ENCODE measurements around the gene ABCG5. TPM values are rescaled to one million over a fixed set of nuclear protein-coding genes. Genes with fewer than 3 reads are reported as not detected.

ABCG5 gene
- total and polyA plus RNA-seq, 8 donors, result 0.18 to 0.52 (median 0.43) TPM; not detected in 2

GRCh38 chr2:43790147-43790546 is 48.5 kb downstream of the ABCG5 start:
- no peaks in the 10 kb centered on the region for H3K9me3 ChIP-seq
- TF ChIP-seq CTCF (IDR thresholded peaks at IDR 0.05), result no peak
- intact Hi-C loops (cut with DNase I), result no loop called here
- H3K36me3 ChIP-seq, result peaks cover 0 to 16% of the 10 kb centered on the region in 2 donors
- ATAC-seq (peak; percentile 41), DNase-seq (peak in 2 of 4 donors; percentile 83 to 84)
- H3K4me3 ChIP-seq, result no peak overlapping the region
- no peaks in the 10 kb centered on the region for H3K4me1 ChIP-seq
- peak overlapping the region in 1 of 2 donors; percentile 66 for H3K27ac ChIP-seq
- no peaks in the 10 kb centered on the region for H3K27me3 ChIP-seq

DNA sequence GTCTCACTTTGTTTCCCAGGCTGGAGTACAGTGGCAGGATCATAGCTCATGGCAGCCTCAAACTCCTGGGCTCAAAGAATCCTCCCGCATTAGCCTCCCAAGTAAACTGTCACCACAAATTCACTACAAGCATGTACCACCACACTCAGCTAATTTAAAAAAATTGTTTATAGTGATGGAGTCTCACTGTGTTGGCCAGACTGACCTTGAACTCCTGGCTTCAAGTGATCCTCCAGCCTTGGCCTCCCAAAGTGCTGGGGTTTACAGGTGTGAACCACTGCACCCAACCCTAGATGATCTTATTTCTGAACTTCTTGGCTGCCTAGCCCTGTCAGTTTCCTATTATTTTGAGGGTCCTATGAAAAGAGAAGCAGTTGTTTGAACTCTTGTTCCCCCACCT is 50.0 kb downstream of the ABCG5 start:
- H3K27me3 ChIP-seq, result no peaks in the 10 kb centered on the region
- no peak for TF ChIP-seq CTCF (IDR thresholded peaks at IDR 0.05)
- H3K4me1 ChIP-seq, result no peaks in the 10 kb centered on the region
- no peak overlapping the region for H3K27ac ChIP-seq
- no peaks in the 10 kb centered on the region for H3K9me3 ChIP-seq
- no peak overlapping the region for H3K4me3 ChIP-seq
- H3K36me3 ChIP-seq, result peaks cover 0 to 18% of the 10 kb centered on the region in 2 donors
- intact Hi-C loops (cut with DNase I), result no loop called here
- DNase-seq (no peak), ATAC-seq (no peak)

- intact Hi-C loops (cut with DNase I), result no loop called here
- Histone ChIP-seq H3K9me3 (no peaks in the 10 kb centered on the region), H3K36me3 (peaks cover 0 to 14% of the 10 kb centered on the region in 2 donors), H3K4me3 (no peak overlapping the region), H3K4me1 (no peaks in the 10 kb centered on the region), H3K27me3 (no peaks in the 10 kb centered on the region), H3K27ac (peak overlapping the region in 1 of 2 donors; percentile 20)
- no peak for TF ChIP-seq CTCF (IDR thresholded peaks at IDR 0.05)
- DNase-seq (no peak), ATAC-seq (no peak)
Observed at GRCh38 chr2:43787895-43788294, 50.7 kb downstream of the ABCG5 start.

DNA sequence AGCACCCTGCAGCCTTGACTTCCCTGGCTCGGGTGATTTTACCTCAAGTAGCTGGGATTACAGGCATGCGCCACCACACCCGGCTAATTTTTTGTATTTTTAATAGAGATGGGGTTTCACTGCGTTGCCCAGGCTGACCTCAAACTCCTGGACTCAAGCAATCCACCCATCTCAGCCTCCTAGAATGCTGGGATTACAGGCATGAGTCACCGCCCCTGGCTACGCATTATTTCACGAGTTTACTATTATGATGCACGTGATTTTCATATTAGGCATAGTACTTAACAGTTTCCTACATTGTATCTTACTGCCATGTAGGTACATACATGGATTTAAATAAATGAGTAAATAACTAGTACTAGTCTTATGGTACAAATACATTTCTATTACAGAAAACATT is 60.4 kb downstream of the ABCG5 start:
- H3K4me1 ChIP-seq, result peaks cover 0 to 8% of the 10 kb centered on the region in 2 donors
- no peak overlapping the region for H3K27ac ChIP-seq
- TF ChIP-seq CTCF (IDR thresholded peaks at IDR 0.05), result no peak
- no peak overlapping the region for H3K4me3 ChIP-seq
- no peaks in the 10 kb centered on the region for H3K27me3 ChIP-seq
- H3K9me3 ChIP-seq, result no peaks in the 10 kb centered on the region
- ATAC-seq, result no peak
- H3K36me3 ChIP-seq, result peaks cover 0 to 12% of the 10 kb centered on the region in 2 donors
- intact Hi-C loops (cut with DNase I), result no loop called here
- no peak for DNase-seq

GRCh38 chr2:43777306-43777926 is 61.2 kb downstream of the ABCG5 start:
- ATAC-seq (no peak), DNase-seq (peak in 3 of 4 donors; percentile 59 to 68 (median 59))
- no peaks in the 10 kb centered on the region for H3K9me3 ChIP-seq
- H3K27ac ChIP-seq, result no peak overlapping the region
- H3K36me3 ChIP-seq, result peaks cover 0 to 12% of the 10 kb centered on the region in 2 donors
- peaks cover 0 to 8% of the 10 kb centered on the region in 2 donors for H3K4me1 ChIP-seq
- intact Hi-C loops (cut with DNase I), result no loop called here
- no peak for TF ChIP-seq CTCF (IDR thresholded peaks at IDR 0.05)
- no peaks in the 10 kb centered on the region for H3K27me3 ChIP-seq
- H3K4me3 ChIP-seq, result no peak overlapping the region

Data from left lung (tissue), 10 donors.